Iris pigment epithelial cell (primary cell): ENCODE data around the gene SLC6A5.

Experiments
- DNase-seq: peaks from one replicate; pipeline ENCODE4 v3.0.0-alpha.2; 2011; ENCODE audit warnings: low read depth

SLC6A5 gene

DNA sequence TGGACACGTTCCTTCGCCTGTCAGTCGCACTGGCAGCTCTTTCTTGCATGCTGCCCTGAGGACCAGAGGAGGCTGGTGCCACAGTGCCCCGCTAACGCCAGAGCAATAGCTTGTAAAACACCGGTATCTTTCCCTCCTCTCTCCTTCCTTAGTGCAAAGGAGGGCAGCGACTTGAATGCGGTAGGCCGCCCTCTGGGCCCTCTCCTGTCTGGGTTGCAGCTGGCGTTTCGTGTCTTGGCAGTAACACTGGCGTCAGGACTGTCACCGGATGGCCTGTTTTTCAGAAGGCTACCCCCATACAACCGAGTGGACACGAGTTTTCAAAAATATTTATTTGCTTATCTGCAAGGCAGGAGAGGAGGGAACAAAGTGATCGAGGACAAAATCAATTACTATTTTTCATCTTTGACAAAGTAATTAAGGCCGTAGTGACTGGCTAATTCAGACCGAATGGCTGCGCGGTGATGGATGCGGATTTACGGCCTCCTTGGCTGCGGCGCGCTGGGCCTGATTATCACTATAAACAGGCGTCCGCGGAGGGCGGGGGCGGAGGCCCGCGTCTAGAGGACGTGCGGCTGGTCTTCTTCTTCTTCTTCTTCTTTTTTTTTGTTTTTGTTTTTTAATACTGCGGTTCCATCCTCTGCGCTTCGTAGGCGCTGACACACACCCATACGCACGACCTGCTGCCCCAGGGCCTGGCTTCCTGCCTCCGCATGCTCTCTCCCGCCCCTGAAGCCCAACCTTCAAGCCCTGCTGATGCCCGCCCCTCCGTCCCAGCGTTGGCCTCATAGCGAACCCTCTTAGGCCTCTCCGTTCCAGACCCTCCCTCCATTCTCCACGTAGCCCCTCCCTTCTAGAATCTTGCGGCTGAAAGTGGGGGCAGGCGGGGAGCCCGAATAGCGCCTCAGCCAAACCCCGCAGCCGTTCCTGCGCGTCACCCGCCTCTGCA is 2.9 kb upstream of the SLC6A5 start:
- DNase-seq: no peak

DNA sequence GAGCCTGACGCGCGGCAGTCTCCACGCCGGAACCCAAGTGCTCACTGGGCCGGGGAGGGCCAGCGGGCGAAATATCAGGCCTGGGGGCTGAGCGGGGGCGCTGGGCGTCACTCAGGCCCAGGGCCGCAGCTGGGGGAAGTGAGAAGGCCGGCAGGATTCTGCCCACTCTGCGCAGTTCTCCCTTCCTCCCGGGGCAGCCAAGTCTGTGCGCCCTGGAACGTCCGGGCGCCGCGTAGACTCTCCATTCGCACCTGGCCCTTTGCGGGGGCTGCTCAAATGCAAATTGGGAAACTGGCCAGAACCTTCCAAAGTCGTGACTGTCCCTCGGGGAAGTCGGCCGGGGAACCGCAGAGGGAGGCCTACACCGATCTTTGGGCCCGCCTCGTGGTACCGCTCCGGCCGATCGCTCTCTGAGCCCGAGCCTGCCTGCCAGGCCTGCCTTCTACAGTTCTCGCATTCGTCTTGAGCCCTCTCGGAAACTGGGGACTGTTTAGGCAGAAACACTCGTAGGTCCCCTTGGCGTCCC is 2.2 kb upstream of the SLC6A5 start:
- DNase-seq: no peak

- DNase-seq: no peak
Measured at GRCh38 chr11:20597680-20598484, 1.5 kb upstream of the SLC6A5 start.

DNA sequence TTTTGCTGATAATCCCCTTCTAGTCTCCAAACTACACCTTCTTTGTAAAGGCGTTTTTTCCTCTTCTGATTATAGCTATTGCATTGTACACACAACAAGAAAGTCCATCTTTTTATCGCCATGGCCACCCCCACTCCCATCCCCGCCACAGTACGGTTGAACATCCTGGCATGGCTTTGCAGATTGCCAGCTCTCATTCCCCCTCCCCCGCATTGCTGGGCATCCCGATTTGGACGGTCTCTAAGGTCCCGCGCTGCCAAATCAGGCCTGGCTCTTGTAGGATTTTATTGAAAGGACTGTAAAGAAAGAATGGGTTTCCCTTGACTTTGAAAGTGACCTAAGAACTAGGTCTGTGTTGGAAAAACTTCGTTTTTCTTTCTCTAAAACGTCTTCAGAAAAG is 916 bp upstream of the SLC6A5 start:
- DNase-seq: no peak

DNA sequence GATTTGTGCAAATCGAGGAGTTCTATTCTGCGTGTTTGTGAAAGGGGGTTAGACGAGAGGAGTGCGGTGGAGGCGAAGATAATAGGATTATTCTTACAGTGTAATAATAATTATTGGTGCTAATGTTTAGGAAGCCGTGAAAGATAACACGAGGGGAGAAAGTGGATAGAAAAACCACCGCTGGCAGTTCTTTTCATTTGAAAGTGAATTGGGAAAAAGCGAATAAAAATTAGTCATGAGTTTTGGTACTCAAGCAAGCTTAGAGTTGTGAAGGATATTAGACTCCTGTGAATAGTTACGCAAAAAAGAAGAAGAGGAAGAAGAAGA is 575 bp downstream of the SLC6A5 start:
- DNase-seq: no peak

- DNase-seq: no peak
Measured at GRCh38 chr11:20600551-20600950, 1.1 kb downstream of the SLC6A5 start.

GRCh38 chr11:20601221-20601914 is 2.0 kb downstream of the SLC6A5 start:
- DNase-seq: no peak

DNA sequence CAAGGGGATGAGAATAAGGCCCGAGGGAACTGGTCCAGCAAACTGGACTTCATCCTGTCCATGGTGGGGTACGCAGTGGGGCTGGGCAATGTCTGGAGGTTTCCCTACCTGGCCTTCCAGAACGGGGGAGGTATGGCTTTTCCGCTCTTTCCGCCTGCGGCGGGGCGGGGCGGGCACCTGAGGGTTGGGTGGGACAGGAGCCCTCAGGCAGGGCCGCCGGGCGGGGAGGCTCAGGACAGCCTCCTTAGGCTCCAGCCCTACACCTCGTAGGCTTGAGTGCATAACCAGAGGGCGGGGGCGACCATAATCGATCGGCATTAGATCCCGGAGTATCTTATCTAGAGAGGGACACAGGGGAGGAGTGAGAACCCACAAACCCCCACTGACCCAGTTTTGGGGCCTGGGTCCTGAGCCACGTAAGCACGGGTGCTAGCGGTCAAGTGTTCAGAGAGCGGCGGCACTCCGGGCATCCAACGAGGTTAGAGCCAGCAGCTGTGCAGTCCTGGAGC is 4.9 kb downstream of the SLC6A5 start:
- no peak for DNase-seq

- no peak for DNase-seq
Measured at GRCh38 chr11:20604864-20605601, 5.6 kb downstream of the SLC6A5 start.

DNA sequence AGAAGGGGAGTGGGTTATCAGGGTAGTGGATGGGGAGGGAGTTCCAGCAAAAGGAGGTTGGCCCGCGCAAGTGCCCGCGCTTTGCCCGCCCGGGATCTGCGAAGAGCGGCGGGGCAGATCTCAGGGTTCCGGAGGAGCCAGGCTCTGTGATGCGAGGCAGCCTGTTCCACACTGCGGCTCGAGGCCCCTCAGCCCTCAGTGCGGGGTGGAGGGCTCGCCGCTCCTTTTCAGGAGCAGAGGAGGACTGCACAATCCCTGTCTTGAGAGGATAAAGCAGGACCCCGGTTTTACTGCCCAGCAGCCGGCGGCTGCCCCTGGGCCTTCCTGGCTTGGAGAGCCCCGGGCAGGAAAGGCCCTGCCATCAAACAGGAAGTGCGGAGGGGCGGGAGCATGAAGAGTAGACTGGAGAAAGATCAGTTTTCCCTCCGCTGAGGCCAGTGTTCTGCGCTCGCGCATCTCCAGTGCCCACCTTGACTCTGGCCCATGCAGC is 6.2 kb downstream of the SLC6A5 start:
- DNase-seq: no peak

- DNase-seq: no peak
Measured at GRCh38 chr11:20608934-20609333, 9.5 kb downstream of the SLC6A5 start.

GRCh38 chr11:20609727-20610707 is 10.6 kb downstream of the SLC6A5 start:
- peak; percentile 69 for DNase-seq

GRCh38 chr11:20610825-20611224 is 11.4 kb downstream of the SLC6A5 start:
- DNase-seq: no peak

- DNase-seq: no peak
Measured at GRCh38 chr11:20611445-20611844, 12.0 kb downstream of the SLC6A5 start.

DNA sequence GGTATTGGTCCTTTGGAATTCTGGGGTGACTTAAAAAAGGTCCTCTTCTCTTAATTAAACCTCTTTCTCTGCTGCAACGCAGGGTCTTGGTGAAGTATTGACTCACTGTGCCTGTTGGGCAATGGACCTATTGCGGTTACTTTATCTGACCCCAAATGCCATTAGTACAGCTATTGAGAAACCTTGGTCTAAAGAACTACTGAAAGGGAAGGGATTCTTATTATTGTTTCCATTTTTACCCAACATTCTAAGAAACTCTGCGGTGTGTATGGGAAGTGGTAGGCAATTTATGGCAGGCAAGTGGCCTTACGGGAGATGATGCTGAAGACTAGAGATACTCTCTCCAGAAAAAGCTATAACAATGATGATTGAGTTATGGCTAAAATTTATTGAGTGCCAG is 12.5 kb downstream of the SLC6A5 start:
- DNase-seq: peak; percentile 13

DNA sequence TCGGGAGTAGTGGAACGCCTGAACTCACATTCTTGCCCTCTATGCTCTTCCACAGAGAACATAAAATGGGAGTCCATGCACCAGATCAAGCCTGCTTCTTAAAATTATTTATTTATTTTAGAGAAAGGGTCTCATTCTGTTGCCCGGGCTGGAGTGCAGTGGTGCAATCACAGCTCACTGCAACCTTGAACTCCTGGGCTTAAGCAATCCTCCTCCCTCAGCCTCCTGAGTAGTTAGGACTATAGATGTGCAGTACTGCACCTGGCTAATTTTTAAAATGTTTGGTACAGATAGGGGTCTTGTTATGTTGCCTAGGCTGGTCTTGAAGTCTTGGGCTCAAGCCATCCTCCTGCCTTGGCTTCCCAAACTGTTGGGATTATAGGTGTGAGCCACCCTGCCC is 13.0 kb downstream of the SLC6A5 start:
- no peak for DNase-seq

DNA sequence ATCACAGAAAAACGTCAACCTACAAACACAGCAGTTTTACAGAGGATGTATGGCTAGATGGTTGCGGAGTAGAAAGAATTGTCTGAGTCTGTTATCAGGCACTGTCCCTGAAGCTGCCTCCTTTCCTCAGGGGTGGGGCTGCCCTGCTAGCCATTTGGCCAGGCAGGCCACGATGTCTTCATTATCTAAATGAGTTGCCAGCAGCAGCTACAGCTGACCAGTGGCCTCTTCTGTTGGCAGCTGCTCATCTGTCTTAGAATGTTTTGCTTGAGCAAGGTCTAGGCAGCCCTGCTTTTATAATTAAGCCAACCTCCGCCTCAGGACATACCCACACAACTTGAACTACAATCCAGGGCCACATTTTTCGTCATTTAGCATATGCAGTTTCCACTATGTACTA is 17.5 kb downstream of the SLC6A5 start:
- DNase-seq: no peak

GRCh38 chr11:20617346-20618005 is 18.1 kb downstream of the SLC6A5 start:
- no peak for DNase-seq

DNA sequence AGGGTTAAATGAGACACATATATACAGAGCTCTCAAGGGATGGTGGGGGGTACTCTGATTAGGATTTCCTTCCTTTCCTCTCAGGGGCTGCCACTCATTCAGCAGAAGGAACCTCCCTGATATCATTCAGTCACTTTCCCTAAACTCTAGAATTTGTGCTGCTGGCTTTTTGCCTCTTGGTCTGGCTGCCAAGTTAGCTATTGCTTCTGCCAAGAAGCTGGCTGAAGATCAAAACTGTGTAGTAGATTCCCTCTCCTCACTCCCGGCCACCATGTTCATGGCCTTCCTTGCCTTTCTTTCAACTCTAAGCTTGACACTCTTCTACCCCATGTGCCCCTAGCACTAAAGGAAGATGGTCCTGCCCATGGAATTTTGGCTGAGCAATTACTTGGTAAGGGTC is 18.7 kb downstream of the SLC6A5 start:
- no peak for DNase-seq

DNA sequence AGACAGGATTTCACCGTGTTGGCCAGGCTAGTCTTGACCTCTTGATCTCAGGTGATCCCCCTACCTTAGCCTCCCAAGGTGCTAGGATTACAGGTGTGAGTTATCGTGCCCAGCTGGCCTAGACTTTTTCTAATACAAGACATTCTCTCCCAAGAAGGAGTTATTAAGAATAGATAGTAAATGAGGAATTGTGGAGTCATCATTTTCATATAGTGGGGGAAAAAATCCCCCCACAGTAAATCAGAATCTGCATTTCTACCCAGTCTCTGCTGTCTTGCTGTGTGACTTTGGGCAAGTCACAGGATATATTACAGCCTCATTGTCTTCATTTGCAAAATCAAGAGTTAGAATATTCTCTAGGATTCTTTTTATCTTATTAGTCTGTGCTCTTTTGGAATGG is 21.6 kb downstream of the SLC6A5 start:
- no peak for DNase-seq
